Left ventricle myocardium inferior (tissue), 1 donor: ENCODE results near the gene AKR1B1. TPM values are rescaled to one million over a fixed set of nuclear protein-coding genes. Genes with fewer than 3 reads are reported as not detected.

Experiments used
- DNase-seq: peaks from one replicate; pipeline ENCODE4 v3.0.0-alpha.2; 2020
- H3K27ac ChIP-seq: fragments of 200-600 bp; replicated peaks from 2 replicates; pipeline ENCODE4 v1.8.0; 2021
- H3K27me3 ChIP-seq: fragments of 200-600 bp; 2 replicates; pipeline ENCODE4 v1.8.0; 2021; ENCODE audit warnings: low read depth
- H3K36me3 ChIP-seq: fragments of 200-600 bp; 2 replicates; pipeline ENCODE4 v1.8.0; 2021
- H3K4me1 ChIP-seq: fragments of 200-600 bp; 2 replicates; pipeline ENCODE4 v1.8.0; 2021
- H3K4me3 ChIP-seq: fragments of 200-600 bp; 2 replicates; pipeline ENCODE4 v1.8.0; 2021; ENCODE audit warnings: mild to moderate bottlenecking, moderate library complexity
- H3K9me3 ChIP-seq: fragments of 200-600 bp; replicated peaks from 2 replicates; pipeline ENCODE4 v1.8.0; 2021
- CTCF ChIP-seq: fragments of 200-600 bp; IDR thresholded peaks from 2 replicates; pipeline ENCODE4 v1.8.0; 2021; ENCODE audit warnings: antibody characterized with exemption, mild to moderate bottlenecking, borderline replicate concordance
- intact Hi-C: fragments of 100-400 bp; cut with micrococcal nuclease; formaldehyde crosslinking; loops from one replicate; pipeline ENCODE4 v1.11.0; 2022
- total RNA-seq: library from RNA; stranded (reverse); fragmentation: NEBNext Ultra II Directional; extraction: Animal tissue kit (Norgen Biotek cat#: 25700); gene quantifications from one replicate; pipeline ENCODE4 v1.2.1, GENCODE V29; 2021
- donor health status: DM: no; HTN: yes; CAD: no; lungs with severe emphysema.

AKR1B1 gene
- total RNA-seq, 1 donor from 2014 or later: 280 TPM

DNA sequence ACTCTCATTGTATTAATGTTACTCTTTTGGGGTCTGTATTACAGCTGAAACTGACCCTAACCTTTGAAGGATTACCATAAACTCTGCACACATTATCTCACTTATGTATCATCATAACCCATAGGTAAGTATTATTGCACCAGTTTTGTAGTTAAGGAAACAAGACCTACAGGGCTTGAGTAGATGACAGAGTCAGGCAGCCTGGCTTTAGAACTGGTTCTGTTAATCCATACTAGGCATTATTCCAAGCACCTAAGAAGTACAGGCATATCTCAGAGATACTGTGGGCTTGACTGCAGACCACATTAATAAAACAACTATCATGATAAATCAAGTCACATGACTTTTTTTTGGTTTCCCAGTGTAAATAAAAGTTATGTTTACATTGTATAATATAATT, 17.1 kb upstream of the AKR1B1 start:
- DNase-seq: no peak
- no peak for TF ChIP-seq CTCF
- Histone ChIP-seq H3K27ac (no peak overlapping the region), H3K9me3 (peaks cover 4% of the 10 kb centered on the region), H3K4me3 (no peak overlapping the region), H3K36me3 (no peaks in the 10 kb centered on the region), H3K27me3 (no peaks in the 10 kb centered on the region), H3K4me1 (peaks cover 21% of the 10 kb centered on the region)
- intact Hi-C loops: no loop called here

- Histone ChIP-seq H3K27ac (no peak overlapping the region), H3K27me3 (no peaks in the 10 kb centered on the region), H3K4me1 (peaks cover 9% of the 10 kb centered on the region), H3K4me3 (no peak overlapping the region), H3K9me3 (peaks cover 4% of the 10 kb centered on the region), H3K36me3 (no peaks in the 10 kb centered on the region)
- intact Hi-C loops: no loop called here
- DNase-seq: no peak
- TF ChIP-seq CTCF: no peak
Measured at GRCh38 chr7:134474828-134475227, 15.9 kb upstream of the AKR1B1 start.

DNA sequence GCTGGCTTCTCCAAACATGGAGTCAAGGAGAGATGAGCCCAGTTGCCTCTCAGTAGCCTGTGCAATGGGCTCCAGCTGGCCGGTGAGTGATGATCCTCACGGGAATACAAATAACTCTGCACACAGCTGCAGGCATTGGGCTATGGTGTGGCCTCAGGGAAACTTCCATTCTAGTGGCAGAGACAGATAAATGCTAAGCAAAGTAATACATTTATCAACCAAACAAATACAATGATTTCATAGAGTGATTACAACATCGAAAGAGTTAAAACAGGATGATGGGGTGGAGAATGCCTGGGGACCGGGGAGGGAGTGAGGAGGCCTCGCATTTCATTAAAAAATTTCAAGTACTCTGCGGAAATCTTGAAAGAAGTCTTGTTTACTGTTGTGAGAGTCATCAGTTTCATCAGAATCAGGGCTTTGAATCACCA, 15.0 kb upstream of the AKR1B1 start:
- Histone ChIP-seq H3K27ac (no peak overlapping the region), H3K36me3 (no peaks in the 10 kb centered on the region), H3K4me1 (peaks cover 9% of the 10 kb centered on the region), H3K4me3 (no peak overlapping the region), H3K27me3 (no peaks in the 10 kb centered on the region), H3K9me3 (peaks cover 4% of the 10 kb centered on the region)
- intact Hi-C loops: no loop called here
- DNase-seq: no peak
- TF ChIP-seq CTCF: no peak

DNA sequence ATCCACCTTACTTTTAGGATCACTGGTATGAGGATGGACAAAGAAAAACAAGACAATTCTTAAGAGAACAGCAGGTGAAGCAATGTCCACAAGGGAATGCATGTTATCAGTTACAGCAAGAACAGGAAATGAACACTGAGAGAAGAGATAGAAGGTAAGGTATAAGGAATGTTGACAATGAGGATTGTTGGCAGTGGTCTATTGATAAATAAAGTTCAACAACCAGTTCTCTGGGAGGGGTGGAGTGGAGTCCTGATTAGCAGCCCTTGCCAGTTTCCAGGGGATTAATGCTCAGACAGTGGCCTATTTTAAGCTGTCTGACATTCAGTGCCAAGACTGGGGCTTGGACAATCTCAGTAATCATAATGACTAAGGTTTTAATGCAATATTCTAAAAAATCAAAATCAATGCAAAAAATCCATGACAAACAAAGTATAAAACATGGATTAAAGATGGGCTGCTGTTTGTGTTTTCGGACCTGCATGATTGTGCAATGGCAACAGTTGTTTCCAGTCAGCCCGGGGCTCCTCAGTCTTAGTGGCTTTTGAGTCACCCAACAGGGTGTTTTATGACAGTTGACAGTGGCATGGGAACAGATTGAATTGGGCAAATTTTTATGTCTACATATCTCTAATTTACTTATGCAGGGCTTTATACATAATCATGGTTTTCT, 13.8 kb upstream of the AKR1B1 start:
- Histone ChIP-seq H3K4me1 (peaks cover 9% of the 10 kb centered on the region), H3K36me3 (no peaks in the 10 kb centered on the region), H3K9me3 (peaks cover 4% of the 10 kb centered on the region), H3K27ac (no peak overlapping the region), H3K27me3 (no peaks in the 10 kb centered on the region), H3K4me3 (no peak overlapping the region)
- intact Hi-C loops: no loop called here
- no peak for TF ChIP-seq CTCF
- no peak for DNase-seq

DNA sequence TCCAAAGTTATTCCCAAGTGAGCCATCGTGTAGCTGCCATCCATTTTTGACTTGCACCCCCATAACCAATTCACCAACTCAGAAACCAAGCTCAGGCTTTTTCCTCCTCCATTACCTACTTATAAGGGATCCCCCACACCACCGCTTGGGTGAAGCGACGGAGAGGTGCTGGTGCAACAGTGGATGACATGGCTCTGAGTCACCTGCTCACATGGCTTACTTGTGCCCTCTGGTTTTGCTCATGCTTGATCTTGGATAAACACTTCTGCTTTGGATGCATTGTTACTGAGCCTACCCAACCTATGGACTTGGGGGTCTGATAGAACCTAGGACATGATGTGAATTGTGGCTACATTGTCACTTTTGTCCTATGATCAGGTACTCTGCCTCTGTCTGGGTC, 12.0 kb upstream of the AKR1B1 start:
- Histone ChIP-seq H3K9me3 (peaks cover 10% of the 10 kb centered on the region), H3K4me1 (peaks cover 9% of the 10 kb centered on the region), H3K36me3 (no peaks in the 10 kb centered on the region), H3K27ac (no peak overlapping the region), H3K27me3 (no peaks in the 10 kb centered on the region), H3K4me3 (no peak overlapping the region)
- intact Hi-C loops: no loop called here
- DNase-seq: no peak
- no peak for TF ChIP-seq CTCF
